ENCODE results near the gene BTBD16. TPM values are rescaled to one million over a fixed set of nuclear protein-coding genes. Genes with fewer than 3 reads are reported as not detected.

BTBD16 gene
- total and polyA plus RNA-seq, 2 donors (not counting 1 experiment from before 2014, with no cell fraction given): not detected

GRCh38 chr10:122326806-122327205 is 55.7 kb downstream of the BTBD16 start:
- Histone ChIP-seq H3K4me1 (ENCODE audit: control insufficient read depth in 2 of 2, insufficient read depth in 2 of 2, low read length in 2 of 2) (peaks cover 18 to 29% of the 10 kb centered on the region in 2 donors), H3K27me3 (replicated peaks in 1 of 4; ENCODE audit: control extremely low read depth in 1 of 4, control insufficient read depth in 3 of 4, insufficient read depth in 4 of 4, low read length in 3 of 4) (peaks cover 0 to 6% (median 2%) of the 10 kb centered on the region in 4 experiments), H4K20me1 (ENCODE audit: control insufficient read depth, insufficient read depth, low read length, poor library complexity, severe bottlenecking) (no peaks in the 10 kb centered on the region), H3K9ac (ENCODE audit: low read length) (no peak overlapping the region), H3K4me3 (ENCODE audit: control extremely low read depth in 1 of 5, extremely low read depth in 1 of 5, insufficient read depth in 1 of 5, low read depth in 2 of 5, low read length in 4 of 5) (no peak overlapping the region), H3K9me3 (ENCODE audit: control extremely low read depth in 1 of 3, control insufficient read depth in 2 of 3, insufficient read depth in 1 of 3, low read length in 2 of 3) (no peaks in the 10 kb centered on the region), H3K79me2 (ENCODE audit: control insufficient read depth, insufficient read depth, low read length) (no peaks in the 10 kb centered on the region), H3K4me2 (replicated peaks; ENCODE audit: low read depth, low read length, poor library complexity, severe bottlenecking) (no peak overlapping the region), H3K36me3 (replicated peaks in 1 of 2; ENCODE audit: control extremely low read depth in 1 of 2, control insufficient read depth in 1 of 2, extremely low read depth in 1 of 2, insufficient read depth in 2 of 2, low read length in 1 of 2) (no peaks in the 10 kb centered on the region), H3K27ac (ENCODE audit: low read length in 2 of 2) (no peak overlapping the region), H2AFZ (ENCODE audit: insufficient read depth, low read depth, low read length, poor library complexity, severe bottlenecking) (no peak overlapping the region)
- CTCF ChIA-PET: no interaction called here
- Mint-ChIP-seq H3K4me1 (peaks cover 17% of the 10 kb centered on the region), H3K4me3 (no peak overlapping the region), H3K27ac (no peak overlapping the region), H3K27me3 (peaks cover 48% of the 10 kb centered on the region), H3K9me3 (ENCODE audit: insufficient read depth) (no peaks in the 10 kb centered on the region)
- POLR2A ChIA-PET: no interaction called here
- intact Hi-C loops (cut with micrococcal nuclease): no loop called here
- DNase-seq (no peak), ATAC-seq (ENCODE audit: low read depth) (no peak)
- no peak for TF ChIP-seq EZH2 (IDR thresholded peaks at IDR 0.05; ENCODE audit: borderline replicate concordance, insufficient read depth, low read depth, low read length, poor library complexity, severe bottlenecking)
- TF ChIP-seq CTCF (IDR thresholded peaks at IDR 0.05): no peak
- 89% methylated on average over 5 of the region's 6 CpGs for WGBS (ENCODE audit: insufficient coverage)

GRCh38 chr10:122327237-122328206 is 56.4 kb downstream of the BTBD16 start:
- CTCF ChIA-PET: interaction anchor here (0.6 kb wide), 1 partner anchor 25 kb away, joined by 3 read pairs; no protein-coding TSS in a partner anchor
- POLR2A ChIA-PET: no interaction called here
- Histone ChIP-seq H2AFZ (ENCODE audit: insufficient read depth, low read depth, low read length, poor library complexity, severe bottlenecking) (no peak overlapping the region), H3K4me2 (replicated peaks; ENCODE audit: low read depth, low read length, poor library complexity, severe bottlenecking) (no peak overlapping the region), H3K9ac (ENCODE audit: low read length) (no peak overlapping the region), H3K9me3 (ENCODE audit: control extremely low read depth in 1 of 3, control insufficient read depth in 2 of 3, insufficient read depth in 1 of 3, low read length in 2 of 3) (no peaks in the 10 kb centered on the region), H3K79me2 (ENCODE audit: control insufficient read depth, insufficient read depth, low read length) (no peaks in the 10 kb centered on the region), H3K4me1 (ENCODE audit: control insufficient read depth in 2 of 2, insufficient read depth in 2 of 2, low read length in 2 of 2) (peaks cover 18 to 29% of the 10 kb centered on the region in 2 donors), H3K27ac (ENCODE audit: low read length in 2 of 2) (no peak overlapping the region), H3K27me3 (replicated peaks in 1 of 4; ENCODE audit: control extremely low read depth in 1 of 4, control insufficient read depth in 3 of 4, insufficient read depth in 4 of 4, low read length in 3 of 4) (peaks cover 0 to 11% (median 2%) of the 10 kb centered on the region in 4 experiments), H3K36me3 (replicated peaks in 1 of 2; ENCODE audit: control extremely low read depth in 1 of 2, control insufficient read depth in 1 of 2, extremely low read depth in 1 of 2, insufficient read depth in 2 of 2, low read length in 1 of 2) (no peaks in the 10 kb centered on the region), H4K20me1 (ENCODE audit: control insufficient read depth, insufficient read depth, low read length, poor library complexity, severe bottlenecking) (no peaks in the 10 kb centered on the region), H3K4me3 (ENCODE audit: control extremely low read depth in 1 of 5, extremely low read depth in 1 of 5, insufficient read depth in 1 of 5, low read depth in 2 of 5, low read length in 4 of 5) (no peak overlapping the region)
- no peak for DNase-seq
- Mint-ChIP-seq H3K4me3 (no peak overlapping the region), H3K9me3 (ENCODE audit: insufficient read depth) (no peaks in the 10 kb centered on the region), H3K27ac (no peak overlapping the region), H3K4me1 (peaks cover 17% of the 10 kb centered on the region), H3K27me3 (peaks cover 49% of the 10 kb centered on the region)
- intact Hi-C loops (cut with micrococcal nuclease): no loop called here
- 86% methylated on average over 12 of the region's 16 CpGs for WGBS (ENCODE audit: insufficient coverage)
- TF ChIP-seq CTCF (IDR thresholded peaks at IDR 0.05) (no peak), EZH2 (IDR thresholded peaks at IDR 0.05; ENCODE audit: borderline replicate concordance, insufficient read depth, low read depth, low read length, poor library complexity, severe bottlenecking) (no peak)
- no peak for ATAC-seq (ENCODE audit: low read depth)

Measured in B cell (primary cell).